GM12878 (cell line): ENCODE results near the gene LCN1. TPM values are rescaled to one million over a fixed set of nuclear protein-coding genes. Genes with fewer than 3 reads are reported as not detected.

Experiments
- ETV6 ChIP-seq, 2 experiments: fragments of 450-650 bp in 1 of 2; IDR thresholded peaks in 1 of 2; conservative IDR thresholded peaks in 1 of 2; 2 replicates each; pipeline ENCODE4 v1.6.1; 2014; ENCODE audit warnings: antibody characterized with exemption in 1 of 2, borderline replicate concordance in 1 of 2, low read depth in 1 of 2, mild to moderate bottlenecking in 1 of 2, moderate library complexity in 1 of 2
- FOS ChIP-seq: IDR thresholded peaks from 3 replicates; pipeline ENCODE4 v1.6.1; 2011; ENCODE audit warnings: borderline replicate concordance; ENCODE audit not compliant: insufficient read length; ENCODE audit errors: extremely low read depth
- GATAD2B ChIP-seq: fragments of 450-650 bp; conservative IDR thresholded peaks from 2 replicates; pipeline ENCODE4 v1.6.1; 2017; ENCODE audit warnings: low read depth, mild to moderate bottlenecking, moderate library complexity
- POLR2AphosphoS5 ChIP-seq: IDR thresholded peaks from 2 replicates; pipeline ENCODE4 v1.6.1; 2011; ENCODE audit warnings: mild to moderate bottlenecking, low read length, inconsistent platforms
- RBBP5 ChIP-seq: fragments of 200-600 bp; sonication (generic); conservative IDR thresholded peaks from 2 replicates; pipeline ENCODE4 v1.6.1; 2016
- SIX5 ChIP-seq: IDR thresholded peaks from 2 replicates; pipeline ENCODE4 v1.6.1; 2011; ENCODE audit warnings: mild to moderate bottlenecking, low read depth, low read length, moderate library complexity; ENCODE audit not compliant: severe bottlenecking
- polyA plus RNA-seq, 11 experiments: library from polyadenylated mRNA; depleted of rRNA in 4 of 11; unstranded in 6 of 11; stranded (reverse) in 5 of 11; fragments of >200 nt; fragmentation: Nextera tagmentation in 4 of 11; fragmentation: Illumina TruSeq in 1 of 11; extraction: Ambion mirVana in 4 of 11; extraction: Trizol in 1 of 11; gene quantifications; 1 replicate in 1 of 11; 2 replicates in 10 of 11; pipeline versions ENCODE4 v1.2.1 to v1.2.3, GENCODE V29; 2011 to 2016; ENCODE audit warnings: inconsistent platforms in 2 of 11, missing spikeins in 2 of 11, low read depth in 1 of 11
- total RNA-seq, 4 experiments: library from RNA; depleted of rRNA in 3 of 4; stranded (reverse); fragments of >200 nt in 3 of 4; fragmentation: Illumina TruSeq in 1 of 4; extraction: Trizol in 1 of 4; gene quantifications; 2 replicates each; pipeline versions ENCODE4 v1.2.1 to v1.2.3, GENCODE V29; 2013 to 2021
- TF ChIP-seq, protein P1 (sequence below): fragments of 150-350 bp; IDR thresholded peaks from 2 replicates; pipeline ENCODE4 v1.6.1; 2016; ENCODE audit warnings: low read depth, low read length
- TF ChIP-seq, protein P2 (sequence below): fragments of 450-650 bp; IDR thresholded peaks from 2 replicates; pipeline ENCODE4 v1.6.1; 2016; ENCODE audit warnings: mild to moderate bottlenecking

LCN1 gene
- total and polyA plus RNA-seq, 10 of the 15 experiments (the other 5 are each of a cell fraction or from before 2014, with no cell fraction given), result not detected

DNA sequence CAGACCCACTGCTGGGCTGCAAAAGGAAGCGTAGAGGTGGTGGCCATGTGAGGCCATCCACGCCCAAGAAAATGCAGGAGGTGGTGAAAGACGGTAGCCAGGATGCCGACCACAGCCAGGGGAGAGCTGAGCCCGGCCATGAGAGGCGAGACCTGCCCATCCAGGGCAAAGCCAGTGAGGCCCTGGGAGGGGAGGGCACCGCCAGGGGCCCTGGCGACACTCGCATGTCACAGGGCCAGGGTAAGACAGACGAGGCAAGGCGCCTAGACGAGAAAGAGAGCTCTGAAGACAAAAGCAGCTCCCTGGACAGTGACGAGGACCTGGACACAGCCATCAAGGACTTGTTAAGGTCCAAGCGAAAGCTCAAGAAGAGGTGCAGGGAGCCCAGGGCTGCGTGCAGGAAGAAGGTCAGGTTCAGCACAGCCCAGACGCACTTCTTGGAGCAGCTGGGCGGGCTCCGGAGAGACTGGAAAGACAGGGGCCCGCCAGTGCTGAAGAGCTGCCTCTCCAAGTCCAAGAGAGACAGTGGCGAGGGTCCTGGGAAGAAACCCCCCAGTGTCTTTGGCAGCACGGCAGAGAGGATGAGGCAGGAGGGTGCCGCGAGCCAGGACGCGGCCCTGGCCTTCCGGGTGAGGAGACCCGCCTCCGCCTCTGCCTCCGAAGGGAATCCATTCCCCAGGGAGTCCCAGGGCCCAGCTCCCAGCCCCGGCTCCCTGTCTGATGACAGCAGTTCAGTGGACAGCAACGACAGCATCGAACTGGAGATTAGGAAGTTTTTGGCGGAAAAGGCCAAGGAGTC is 34.8 kb upstream of the LCN1 start (continued):
- TF ChIP-seq, protein P1, sequence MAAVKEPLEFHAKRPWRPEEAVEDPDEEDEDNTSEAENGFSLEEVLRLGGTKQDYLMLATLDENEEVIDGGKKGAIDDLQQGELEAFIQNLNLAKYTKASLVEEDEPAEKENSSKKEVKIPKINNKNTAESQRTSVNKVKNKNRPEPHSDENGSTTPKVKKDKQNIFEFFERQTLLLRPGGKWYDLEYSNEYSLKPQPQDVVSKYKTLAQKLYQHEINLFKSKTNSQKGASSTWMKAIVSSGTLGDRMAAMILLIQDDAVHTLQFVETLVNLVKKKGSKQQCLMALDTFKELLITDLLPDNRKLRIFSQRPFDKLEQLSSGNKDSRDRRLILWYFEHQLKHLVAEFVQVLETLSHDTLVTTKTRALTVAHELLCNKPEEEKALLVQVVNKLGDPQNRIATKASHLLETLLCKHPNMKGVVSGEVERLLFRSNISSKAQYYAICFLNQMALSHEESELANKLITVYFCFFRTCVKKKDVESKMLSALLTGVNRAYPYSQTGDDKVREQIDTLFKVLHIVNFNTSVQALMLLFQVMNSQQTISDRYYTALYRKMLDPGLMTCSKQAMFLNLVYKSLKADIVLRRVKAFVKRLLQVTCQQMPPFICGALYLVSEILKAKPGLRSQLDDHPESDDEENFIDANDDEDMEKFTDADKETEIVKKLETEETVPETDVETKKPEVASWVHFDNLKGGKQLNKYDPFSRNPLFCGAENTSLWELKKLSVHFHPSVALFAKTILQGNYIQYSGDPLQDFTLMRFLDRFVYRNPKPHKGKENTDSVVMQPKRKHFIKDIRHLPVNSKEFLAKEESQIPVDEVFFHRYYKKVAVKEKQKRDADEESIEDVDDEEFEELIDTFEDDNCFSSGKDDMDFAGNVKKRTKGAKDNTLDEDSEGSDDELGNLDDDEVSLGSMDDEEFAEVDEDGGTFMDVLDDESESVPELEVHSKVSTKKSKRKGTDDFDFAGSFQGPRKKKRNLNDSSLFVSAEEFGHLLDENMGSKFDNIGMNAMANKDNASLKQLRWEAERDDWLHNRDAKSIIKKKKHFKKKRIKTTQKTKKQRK, result no peak
- TF ChIP-seq, protein P2, sequence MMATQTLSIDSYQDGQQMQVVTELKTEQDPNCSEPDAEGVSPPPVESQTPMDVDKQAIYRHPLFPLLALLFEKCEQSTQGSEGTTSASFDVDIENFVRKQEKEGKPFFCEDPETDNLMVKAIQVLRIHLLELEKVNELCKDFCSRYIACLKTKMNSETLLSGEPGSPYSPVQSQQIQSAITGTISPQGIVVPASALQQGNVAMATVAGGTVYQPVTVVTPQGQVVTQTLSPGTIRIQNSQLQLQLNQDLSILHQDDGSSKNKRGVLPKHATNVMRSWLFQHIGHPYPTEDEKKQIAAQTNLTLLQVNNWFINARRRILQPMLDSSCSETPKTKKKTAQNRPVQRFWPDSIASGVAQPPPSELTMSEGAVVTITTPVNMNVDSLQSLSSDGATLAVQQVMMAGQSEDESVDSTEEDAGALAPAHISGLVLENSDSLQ, result no peak
- no peak for TF ChIP-seq SIX5
- no peak for TF ChIP-seq POLR2AphosphoS5
- no peak for TF ChIP-seq RBBP5
- TF ChIP-seq ETV6 (conservative IDR thresholded peaks at IDR 0.05 in 1 of 2, IDR thresholded peaks at IDR 0.05 in 1 of 2; ENCODE audit: borderline replicate concordance in 1 of 2, low read depth in 1 of 2), result no peak
- no peak for TF ChIP-seq FOS
- no peak for TF ChIP-seq GATAD2B
